Measurements from ENCODE around the gene HOXD12.

Gene HOXD12

GRCh38 chr2:176109946-176110345, 10.4 kb downstream of the HOXD12 start:
- 0 to 56% methylated on average over 1 of the region's 4 CpGs for WGBS, 2 experiments (ENCODE audit: insufficient coverage in 2 of 2)
- Histone ChIP-seq H3K27ac (ENCODE audit: low read depth, low read length, severe bottlenecking) (no peak overlapping the region), H3K4me3 (ENCODE audit: extremely low read depth, insufficient read depth, low read length, poor library complexity, severe bottlenecking) (no peak overlapping the region), H3K9me3 (ENCODE audit: control insufficient read depth, low read length) (no peaks in the 10 kb centered on the region), H3K4me1 (ENCODE audit: control insufficient read depth, insufficient read depth, low read length, poor library complexity, severe bottlenecking) (no peaks in the 10 kb centered on the region), H3K36me3 (ENCODE audit: control insufficient read depth, insufficient read depth, low read length) (no peaks in the 10 kb centered on the region)

GRCh38 chr2:176110415-176111308, 11.1 kb downstream of the HOXD12 start:
- H3K36me3 ChIP-seq (ENCODE audit: control insufficient read depth, insufficient read depth, low read length) = no peaks in the 10 kb centered on the region
- no peaks in the 10 kb centered on the region for H3K9me3 ChIP-seq (ENCODE audit: control insufficient read depth, low read length)
- no peak overlapping the region for H3K27ac ChIP-seq (ENCODE audit: low read depth, low read length, severe bottlenecking)
- H3K4me3 ChIP-seq (ENCODE audit: extremely low read depth, insufficient read depth, low read length, poor library complexity, severe bottlenecking) = no peak overlapping the region
- no peaks in the 10 kb centered on the region for H3K4me1 ChIP-seq (ENCODE audit: control insufficient read depth, insufficient read depth, low read length, poor library complexity, severe bottlenecking)
- 27 to 55% methylated on average over 3 to 6 of the region's 7 CpGs for WGBS, 2 experiments (ENCODE audit: insufficient coverage in 2 of 2)

GRCh38 chr2:176111309-176111663, 11.7 kb downstream of the HOXD12 start:
- 1 to 2% methylated on average over 8 to 14 of the region's 16 CpGs for WGBS, 2 experiments (ENCODE audit: insufficient coverage in 2 of 2)
- no peaks in the 10 kb centered on the region for H3K36me3 ChIP-seq (ENCODE audit: control insufficient read depth, insufficient read depth, low read length)
- no peaks in the 10 kb centered on the region for H3K9me3 ChIP-seq (ENCODE audit: control insufficient read depth, low read length)
- H3K4me1 ChIP-seq (ENCODE audit: control insufficient read depth, insufficient read depth, low read length, poor library complexity, severe bottlenecking) = no peaks in the 10 kb centered on the region
- H3K27ac ChIP-seq (ENCODE audit: low read depth, low read length, severe bottlenecking) = no peak overlapping the region
- H3K4me3 ChIP-seq (ENCODE audit: extremely low read depth, insufficient read depth, low read length, poor library complexity, severe bottlenecking) = no peak overlapping the region

- Histone ChIP-seq H3K9me3 (ENCODE audit: control insufficient read depth, low read length) (peaks cover 3% of the 10 kb centered on the region), H3K4me1 (ENCODE audit: control insufficient read depth, insufficient read depth, low read length, poor library complexity, severe bottlenecking) (no peaks in the 10 kb centered on the region), H3K27ac (ENCODE audit: low read depth, low read length, severe bottlenecking) (no peak overlapping the region), H3K4me3 (ENCODE audit: extremely low read depth, insufficient read depth, low read length, poor library complexity, severe bottlenecking) (no peak overlapping the region), H3K36me3 (ENCODE audit: control insufficient read depth, insufficient read depth, low read length) (no peaks in the 10 kb centered on the region)
- WGBS, 2 experiments (ENCODE audit: insufficient coverage in 2 of 2) = 2 to 5% methylated on average over 26 to 27 of the region's 29 CpGs
Measured at GRCh38 chr2:176111846-176112374, 12.3 kb downstream of the HOXD12 start.

GRCh38 chr2:176112375-176113302, 13.0 kb downstream of the HOXD12 start:
- Histone ChIP-seq H3K36me3 (ENCODE audit: control insufficient read depth, insufficient read depth, low read length) (no peaks in the 10 kb centered on the region), H3K4me1 (ENCODE audit: control insufficient read depth, insufficient read depth, low read length, poor library complexity, severe bottlenecking) (no peaks in the 10 kb centered on the region)
- WGBS, 2 experiments (ENCODE audit: insufficient coverage in 2 of 2) = 6 to 9% methylated on average over 19 to 32 of the region's 40 CpGs

GRCh38 chr2:176114120-176114929, 14.7 kb downstream of the HOXD12 start:
- Histone ChIP-seq H3K4me3 (ENCODE audit: extremely low read depth, insufficient read depth, low read length, poor library complexity, severe bottlenecking) (no peak overlapping the region), H3K36me3 (ENCODE audit: control insufficient read depth, insufficient read depth, low read length) (no peaks in the 10 kb centered on the region), H3K27ac (ENCODE audit: low read depth, low read length, severe bottlenecking) (no peak overlapping the region), H3K4me1 (ENCODE audit: control insufficient read depth, insufficient read depth, low read length, poor library complexity, severe bottlenecking) (no peaks in the 10 kb centered on the region), H3K9me3 (ENCODE audit: control insufficient read depth, low read length) (peaks cover 6% of the 10 kb centered on the region)
- WGBS, 2 experiments (ENCODE audit: insufficient coverage in 2 of 2) = 3 to 6% methylated on average over 20 to 21 of the region's 26 CpGs

More at GRCh38 chr2:176112375-176113302, 13.0 kb downstream of the HOXD12 start:
- Histone ChIP-seq H3K27ac (ENCODE audit: low read depth, low read length, severe bottlenecking) (no peak overlapping the region), H3K9me3 (ENCODE audit: control insufficient read depth, low read length) (peaks cover 6% of the 10 kb centered on the region), H3K4me3 (ENCODE audit: extremely low read depth, insufficient read depth, low read length, poor library complexity, severe bottlenecking) (no peak overlapping the region)

- H3K4me1 ChIP-seq (ENCODE audit: control insufficient read depth, insufficient read depth, low read length, poor library complexity, severe bottlenecking) = no peaks in the 10 kb centered on the region
- H3K27ac ChIP-seq (ENCODE audit: low read depth, low read length, severe bottlenecking) = no peak overlapping the region
- no peaks in the 10 kb centered on the region for H3K36me3 ChIP-seq (ENCODE audit: control insufficient read depth, insufficient read depth, low read length)
- WGBS, 2 experiments (ENCODE audit: insufficient coverage in 2 of 2) = 0 to 3% methylated on average over 7 to 9 of the region's 16 CpGs
- peaks cover 6% of the 10 kb centered on the region for H3K9me3 ChIP-seq (ENCODE audit: control insufficient read depth, low read length)
- no peak overlapping the region for H3K4me3 ChIP-seq (ENCODE audit: extremely low read depth, insufficient read depth, low read length, poor library complexity, severe bottlenecking)
Measured at GRCh38 chr2:176114930-176115625, 15.5 kb downstream of the HOXD12 start.

- Histone ChIP-seq H3K4me1 (ENCODE audit: control insufficient read depth, insufficient read depth, low read length, poor library complexity, severe bottlenecking) (no peaks in the 10 kb centered on the region), H3K4me3 (ENCODE audit: extremely low read depth, insufficient read depth, low read length, poor library complexity, severe bottlenecking) (no peak within 1 kb of the TSS), H3K9me3 (ENCODE audit: control insufficient read depth, low read length) (peaks cover 6% of the 10 kb centered on the region), H3K36me3 (ENCODE audit: control insufficient read depth, insufficient read depth, low read length) (no peaks in the 10 kb centered on the region), H3K27ac (ENCODE audit: low read depth, low read length, severe bottlenecking) (no peak within 1 kb of the TSS)
- WGBS, 2 experiments (ENCODE audit: insufficient coverage in 2 of 2) = 2 to 3% methylated on average over 53 to 55 of the region's 66 CpGs
Measured at GRCh38 chr2:176115883-176116813, 16.6 kb downstream of the HOXD12 start, which contains the start of gene HOXD10. Gene HOXD10 (plus strand): TSS chr2:176116778. CDS start chr2:176116834, 56 bp downstream.
